Measurements from ENCODE around the gene CAPN9. TPM values are rescaled to one million over a fixed set of nuclear protein-coding genes. Genes with fewer than 3 reads are reported as not detected.

The CAPN9 gene
- total RNA-seq, 4 donors from 2014 or later, result not detected

GRCh38 chr1:230770317-230770716, 23.1 kb downstream of the CAPN9 start:
- intact Hi-C loops (cut with DNase I; ENCODE audit: low total_unique reads) (loop anchor here (5.0 kb wide), 1 partner anchor 58 kb away; the partner anchor contains the start of gene AGT), in situ Hi-C loops (cut with MboI; ENCODE audit: low sequenced_read_pairs in 4 of 4) (loop anchor here in 2 of 4 donors (10.0 to 25.0 kb wide), 2 partner anchors 133 to 136 kb away; partner anchors contain the start of gene COG2 (in 1 of the 2))
- Histone ChIP-seq H3K4me1 (no peaks in the 10 kb centered on the region), H3K4me3 (no peak overlapping the region), H3K36me3 (no peaks in the 10 kb centered on the region), H3K27ac (no peak overlapping the region), H3K27me3 (no peaks in the 10 kb centered on the region), H3K9me3 (no peaks in the 10 kb centered on the region)
- TF ChIP-seq POLR2A (IDR thresholded peaks at IDR 0.05) (no peak), CTCF (IDR thresholded peaks at IDR 0.05 in 4 of 5, conservative IDR thresholded peaks at IDR 0.05 in 1 of 5) (no peak)
- no peak for ATAC-seq
- DNase-seq, result no peak

DNA sequence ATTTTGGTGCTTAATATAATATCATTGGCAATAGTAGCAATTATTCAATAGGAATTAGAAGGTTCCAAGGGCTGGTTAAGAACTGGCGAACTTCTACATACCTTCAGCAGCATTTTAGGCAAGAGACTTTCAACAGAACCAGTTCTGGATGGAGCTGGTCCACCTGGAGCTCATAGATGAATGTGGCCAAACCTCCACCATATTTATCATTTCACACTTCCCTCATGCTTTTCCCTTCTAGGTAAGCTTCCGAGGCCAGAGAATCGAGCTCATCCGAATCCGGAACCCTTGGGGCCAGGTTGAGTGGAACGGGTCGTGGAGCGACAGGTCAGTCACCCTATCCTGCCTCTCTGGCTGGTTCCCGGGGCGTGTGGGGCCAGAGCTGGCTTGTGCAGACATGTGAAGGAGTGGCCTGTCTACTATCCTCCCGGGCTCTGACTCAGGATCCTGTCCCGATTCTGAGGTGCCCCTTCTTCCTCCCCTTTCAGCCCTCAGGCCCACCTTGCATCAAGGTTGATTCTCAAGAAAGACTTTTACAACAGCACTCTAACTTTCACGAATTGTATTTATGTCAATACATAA, 24.7 kb downstream of the CAPN9 start:
- Histone ChIP-seq H3K4me1 (no peaks in the 10 kb centered on the region), H3K27ac (no peak overlapping the region), H3K27me3 (no peaks in the 10 kb centered on the region), H3K36me3 (no peaks in the 10 kb centered on the region), H3K4me3 (no peak overlapping the region), H3K9me3 (no peaks in the 10 kb centered on the region)
- in situ Hi-C loops (cut with MboI; ENCODE audit: low sequenced_read_pairs in 4 of 4) (loop anchor here in 2 of 4 donors (10.0 to 25.0 kb wide), 2 partner anchors 135 to 137 kb away; partner anchors contain the start of gene COG2 (in 1 of the 2)), intact Hi-C loops (cut with DNase I; ENCODE audit: low total_unique reads) (loop anchor here (2.0 to 5.0 kb wide), 2 partner anchors 60 to 75 kb away; partner anchors contain the start of gene AGT)
- ATAC-seq (no peak), DNase-seq (no peak)
- TF ChIP-seq POLR2A (IDR thresholded peaks at IDR 0.05) (no peak), CTCF (IDR thresholded peaks at IDR 0.05 in 4 of 5, conservative IDR thresholded peaks at IDR 0.05 in 1 of 5) (no peak)

DNA sequence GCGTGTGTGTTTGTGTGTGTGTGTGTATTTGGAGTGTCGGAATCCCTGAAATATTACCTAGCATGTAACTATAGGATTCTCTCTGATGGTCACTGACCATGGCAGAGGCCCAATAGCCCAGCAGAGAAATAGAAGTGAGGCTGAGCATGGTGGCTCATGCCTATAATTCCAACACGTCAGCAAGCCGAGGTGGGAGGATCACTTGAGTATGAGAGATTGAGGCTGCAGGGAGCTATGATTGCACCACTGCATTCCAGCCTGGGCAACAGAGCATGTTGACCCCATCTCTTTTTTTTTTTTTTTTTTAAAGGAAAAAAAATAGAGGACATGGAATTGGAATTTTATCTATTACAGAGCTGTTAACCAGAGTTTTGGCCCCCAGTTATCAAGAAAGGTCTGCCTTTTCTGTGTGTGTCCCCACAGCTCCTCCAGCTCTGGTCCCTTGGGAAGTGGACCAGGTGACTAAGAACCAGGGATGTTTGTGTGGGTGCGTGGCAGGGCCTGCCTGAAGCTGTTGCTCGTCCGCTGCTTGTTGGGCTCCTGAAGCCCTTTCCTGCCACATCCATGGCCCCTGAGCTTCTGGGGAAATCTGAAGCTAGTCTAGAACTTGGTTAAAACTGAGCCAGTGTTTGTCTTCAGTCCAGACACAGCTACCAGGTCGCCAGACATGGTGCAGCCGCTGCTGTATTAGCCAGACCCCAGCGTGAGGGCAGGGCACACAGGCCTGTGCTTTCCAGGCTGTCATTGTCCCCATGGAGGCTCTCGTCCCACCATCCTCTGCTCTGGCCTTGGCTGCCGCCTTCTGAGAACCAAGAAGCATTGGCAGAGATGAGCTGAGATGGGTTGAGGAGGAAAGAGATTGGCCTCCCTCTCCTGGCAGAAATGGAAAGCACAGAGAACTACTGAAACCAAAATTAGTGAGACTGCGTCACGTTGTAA, 25.5 kb downstream of the CAPN9 start:
- no peak for TF ChIP-seq POLR2A (IDR thresholded peaks at IDR 0.05)
- TF ChIP-seq CTCF (IDR thresholded peaks at IDR 0.05 in 4 of 5, conservative IDR thresholded peaks at IDR 0.05 in 1 of 5), result peak; percentile 45 to 69 (median 63)
- Histone ChIP-seq H3K4me1 (no peaks in the 10 kb centered on the region), H3K27me3 (no peaks in the 10 kb centered on the region), H3K4me3 (peak overlapping the region in 1 of 4 donors; percentile 9), H3K9me3 (no peaks in the 10 kb centered on the region), H3K36me3 (no peaks in the 10 kb centered on the region), H3K27ac (no peak overlapping the region)
- in situ Hi-C loops (cut with MboI; ENCODE audit: low sequenced_read_pairs in 4 of 4), result loop anchor here in 2 of 4 donors (10.0 to 25.0 kb wide), 2 partner anchors 135 to 138 kb away; partner anchors contain the start of gene COG2 (in 1 of the 2)
- peak; percentile 76 to 90 for ATAC-seq
- DNase-seq, result peak; percentile 18 to 39
- intact Hi-C loops (cut with DNase I; ENCODE audit: low total_unique reads), result loop anchor here (1.0 to 5.0 kb wide), 3 partner anchors 60 to 130 kb away; partner anchors contain the start of genes AGT and COG2

DNA sequence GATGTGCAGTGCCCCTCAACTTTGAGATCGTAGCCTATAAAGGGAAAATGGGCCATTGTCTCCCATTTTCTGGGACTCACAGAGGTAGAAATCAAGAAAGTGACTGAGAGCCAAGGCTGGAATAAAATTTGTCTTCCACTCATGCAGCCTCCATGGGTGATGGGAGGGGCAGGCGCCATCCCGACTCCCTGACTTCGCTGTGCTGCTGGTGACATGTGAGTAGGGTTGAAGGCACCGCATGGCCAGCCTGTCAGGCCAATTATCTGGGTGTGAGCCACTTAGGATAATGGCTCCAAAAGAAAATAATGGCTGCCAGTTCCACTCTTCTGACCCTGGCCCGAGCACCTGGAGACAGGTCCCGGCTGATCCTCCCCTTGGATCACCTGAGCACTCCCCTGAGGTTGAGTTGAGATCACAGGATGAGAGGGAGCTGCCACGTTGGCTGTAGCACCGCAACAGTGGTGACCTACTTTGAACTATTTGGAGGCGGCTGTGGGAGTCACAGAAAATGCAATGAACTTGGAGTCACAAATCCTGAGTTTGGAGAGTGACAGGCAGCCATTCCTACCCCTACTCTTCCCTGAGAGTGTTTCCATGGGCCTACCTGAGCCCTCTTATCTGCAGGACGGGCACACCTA, 26.3 kb downstream of the CAPN9 start:
- H3K9me3 ChIP-seq, result no peaks in the 10 kb centered on the region
- no peaks in the 10 kb centered on the region for H3K27me3 ChIP-seq
- in situ Hi-C loops (cut with MboI; ENCODE audit: low sequenced_read_pairs in 4 of 4), result loop anchor here in 2 of 4 donors (10.0 to 25.0 kb wide), 2 partner anchors 136 to 139 kb away; partner anchors contain the start of gene COG2 (in 1 of the 2)
- H3K4me3 ChIP-seq, result peak overlapping the region in 1 of 4 donors; percentile 9
- ATAC-seq (peak in 1 of 2 donors; percentile 12), DNase-seq (no peak)
- no peak overlapping the region for H3K27ac ChIP-seq
- intact Hi-C loops (cut with DNase I; ENCODE audit: low total_unique reads), result loop anchor here (1.0 to 5.0 kb wide), 3 partner anchors 61 to 131 kb away; partner anchors contain the start of genes AGT and COG2
- no peaks in the 10 kb centered on the region for H3K36me3 ChIP-seq
- TF ChIP-seq POLR2A (IDR thresholded peaks at IDR 0.05) (no peak), CTCF (IDR thresholded peaks at IDR 0.05 in 4 of 5, conservative IDR thresholded peaks at IDR 0.05 in 1 of 5) (no peak)
- no peaks in the 10 kb centered on the region for H3K4me1 ChIP-seq

Data from gastrocnemius medialis (tissue), 4 donors.